GM12874 (cell line): ENCODE results near the gene HMGB4.

Experiments used
- CTCF ChIP-seq: IDR thresholded peaks from 2 replicates; pipeline ENCODE4 v1.5.1; 2011; ENCODE audit warnings: low read depth, mild to moderate bottlenecking, control low read depth, low read length, moderate library complexity; ENCODE audit not compliant: insufficient read depth

The HMGB4 gene

GRCh38 chr1:33905241-33905640 is 41.4 kb downstream of the HMGB4 start:
- no peak for TF ChIP-seq CTCF

GRCh38 chr1:33906156-33906555 is 42.3 kb downstream of the HMGB4 start:
- no peak for TF ChIP-seq CTCF

DNA sequence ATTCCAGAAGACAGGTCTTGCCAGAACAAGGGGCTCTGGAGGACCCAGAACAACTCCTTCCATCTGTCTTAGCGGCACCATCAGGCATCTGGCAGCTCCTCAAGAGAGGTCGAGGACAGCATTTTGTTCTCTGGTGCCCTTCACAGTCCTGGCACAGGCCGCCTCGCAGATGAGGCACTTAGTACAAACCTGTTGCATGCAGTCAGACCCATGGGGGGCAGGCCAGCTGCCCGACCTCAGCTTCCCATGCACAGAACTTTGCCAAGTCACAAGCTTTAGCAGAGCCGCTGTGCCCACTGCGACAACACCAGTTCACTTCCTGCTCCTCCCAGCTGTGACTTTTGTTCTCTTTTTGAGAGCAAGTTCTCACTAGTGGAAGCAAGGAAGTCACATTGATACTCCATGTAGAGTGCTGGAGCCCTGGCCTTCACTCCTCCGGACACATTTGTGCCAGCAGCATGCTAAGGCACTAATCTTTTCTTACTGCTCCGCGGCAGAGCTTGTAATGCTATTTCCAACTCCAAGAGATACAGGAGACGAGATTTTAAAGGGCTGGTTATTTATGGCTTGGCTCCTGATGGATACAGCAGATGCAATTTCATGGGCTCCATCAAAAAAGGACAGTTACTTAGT is 44.6 kb downstream of the HMGB4 start:
- no peak for TF ChIP-seq CTCF
